AG09319 (cell line): ENCODE measurements around the gene ARHGAP32.

Experiments used
- DNase-seq: peaks from one replicate; pipeline ENCODE4 v3.0.0-alpha.2; 2010; ENCODE audit warnings: low read depth; ENCODE audit errors: extremely low read depth
- TF ChIP-seq, protein P1 (sequence below): IDR thresholded peaks from 2 replicates; pipeline ENCODE4 v1.5.1; 2011; ENCODE audit warnings: low read depth, mild to moderate bottlenecking, inconsistent platforms, low read length, moderate library complexity

ARHGAP32 gene

GRCh38 chr11:128943428-128943976, 248.6 kb downstream of the ARHGAP32 start:
- no peak for DNase-seq
- TF ChIP-seq, protein P1, sequence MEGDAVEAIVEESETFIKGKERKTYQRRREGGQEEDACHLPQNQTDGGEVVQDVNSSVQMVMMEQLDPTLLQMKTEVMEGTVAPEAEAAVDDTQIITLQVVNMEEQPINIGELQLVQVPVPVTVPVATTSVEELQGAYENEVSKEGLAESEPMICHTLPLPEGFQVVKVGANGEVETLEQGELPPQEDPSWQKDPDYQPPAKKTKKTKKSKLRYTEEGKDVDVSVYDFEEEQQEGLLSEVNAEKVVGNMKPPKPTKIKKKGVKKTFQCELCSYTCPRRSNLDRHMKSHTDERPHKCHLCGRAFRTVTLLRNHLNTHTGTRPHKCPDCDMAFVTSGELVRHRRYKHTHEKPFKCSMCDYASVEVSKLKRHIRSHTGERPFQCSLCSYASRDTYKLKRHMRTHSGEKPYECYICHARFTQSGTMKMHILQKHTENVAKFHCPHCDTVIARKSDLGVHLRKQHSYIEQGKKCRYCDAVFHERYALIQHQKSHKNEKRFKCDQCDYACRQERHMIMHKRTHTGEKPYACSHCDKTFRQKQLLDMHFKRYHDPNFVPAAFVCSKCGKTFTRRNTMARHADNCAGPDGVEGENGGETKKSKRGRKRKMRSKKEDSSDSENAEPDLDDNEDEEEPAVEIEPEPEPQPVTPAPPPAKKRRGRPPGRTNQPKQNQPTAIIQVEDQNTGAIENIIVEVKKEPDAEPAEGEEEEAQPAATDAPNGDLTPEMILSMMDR, result no peak

GRCh38 chr11:128942817-128943427, 249.2 kb downstream of the ARHGAP32 start, which contains the start of gene TP53AIP1:
Gene TP53AIP1, minus strand, starts transcription at chr11:128942871. Its CDS starts 5,053 bp downstream, at chr11:128937818.
- no peak for DNase-seq
- TF ChIP-seq, protein P1, result no peak

DNA sequence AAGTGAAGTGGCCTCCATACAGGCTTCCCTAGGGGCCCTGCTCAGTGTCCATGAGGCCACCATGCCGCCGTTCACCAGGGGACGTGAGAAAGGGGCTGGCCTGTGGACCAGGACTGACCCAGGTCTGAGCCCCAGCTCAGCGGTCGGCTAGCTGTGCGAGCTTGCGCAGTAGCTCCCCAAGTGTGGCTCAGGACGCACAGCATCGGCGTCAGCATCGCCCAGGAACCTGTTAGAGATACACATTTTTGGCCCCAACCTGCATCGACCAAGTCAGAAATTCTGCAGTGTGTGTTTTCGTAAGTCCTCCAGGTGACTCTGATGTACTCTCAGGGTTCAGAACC, 249.9 kb downstream of the ARHGAP32 start:
- TF ChIP-seq, protein P1, result no peak
- no peak for DNase-seq

GRCh38 chr11:128941573-128942271, 250.4 kb downstream of the ARHGAP32 start:
- TF ChIP-seq, protein P1, result no peak
- no peak for DNase-seq

GRCh38 chr11:128941110-128941509, 251.0 kb downstream of the ARHGAP32 start:
- no peak for DNase-seq
- TF ChIP-seq, protein P1, result no peak

DNA sequence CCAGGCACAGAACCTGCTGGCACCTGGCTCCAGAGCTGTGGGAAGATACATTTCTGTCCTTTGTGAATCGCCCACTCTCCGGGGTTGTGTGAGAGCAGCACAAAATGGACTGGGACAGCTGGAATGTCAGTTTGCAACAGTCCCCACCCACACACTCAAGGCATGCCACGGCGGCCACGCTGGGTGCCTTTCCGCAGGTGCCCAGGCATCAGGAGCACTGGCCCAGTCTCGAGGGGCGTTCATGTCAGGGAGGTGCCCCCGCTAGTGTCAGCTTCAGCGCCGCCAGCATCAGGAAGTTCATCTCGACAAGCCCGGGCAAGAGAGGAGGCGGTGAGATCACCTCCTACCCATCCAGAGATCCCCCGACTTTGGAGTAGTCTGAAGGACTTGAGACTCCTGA, 251.5 kb downstream of the ARHGAP32 start:
- DNase-seq, result no peak
- TF ChIP-seq, protein P1, result no peak

- TF ChIP-seq, protein P1, result no peak
- no peak for DNase-seq
Measured at GRCh38 chr11:128940156-128940555, 252.0 kb downstream of the ARHGAP32 start.
